GM15510 (cell line): ENCODE measurements around the gene ALG3.

ENCODE experiments used
- POLR2A ChIP-seq: IDR thresholded peaks from 3 replicates; pipeline ENCODE4 v1.6.1; 2011; ENCODE audit warnings: borderline replicate concordance; ENCODE audit not compliant: insufficient read length; ENCODE audit errors: extremely low read depth

ALG3 gene

DNA sequence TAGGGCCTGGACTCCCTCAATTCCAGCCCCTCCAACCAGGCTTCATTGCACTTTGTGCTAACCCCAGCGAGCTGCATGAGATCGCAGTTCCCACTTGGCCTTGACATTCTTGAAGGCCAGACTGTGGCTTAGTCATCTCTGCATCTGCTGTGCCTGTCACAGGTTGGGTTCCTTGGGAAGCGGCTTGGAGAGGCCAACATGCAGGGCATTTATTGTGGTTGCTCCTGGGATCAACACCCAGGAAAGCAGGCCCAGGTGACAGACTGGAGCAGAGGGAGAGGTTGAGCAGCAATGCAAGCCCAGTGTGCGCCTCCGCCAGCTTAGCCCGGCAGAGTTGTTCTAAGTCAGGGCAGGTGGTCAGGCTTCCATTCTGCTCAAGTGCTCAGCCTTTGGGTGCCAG lies 52.2 kb downstream of the ALG3 start:
- TF ChIP-seq POLR2A = no peak

DNA sequence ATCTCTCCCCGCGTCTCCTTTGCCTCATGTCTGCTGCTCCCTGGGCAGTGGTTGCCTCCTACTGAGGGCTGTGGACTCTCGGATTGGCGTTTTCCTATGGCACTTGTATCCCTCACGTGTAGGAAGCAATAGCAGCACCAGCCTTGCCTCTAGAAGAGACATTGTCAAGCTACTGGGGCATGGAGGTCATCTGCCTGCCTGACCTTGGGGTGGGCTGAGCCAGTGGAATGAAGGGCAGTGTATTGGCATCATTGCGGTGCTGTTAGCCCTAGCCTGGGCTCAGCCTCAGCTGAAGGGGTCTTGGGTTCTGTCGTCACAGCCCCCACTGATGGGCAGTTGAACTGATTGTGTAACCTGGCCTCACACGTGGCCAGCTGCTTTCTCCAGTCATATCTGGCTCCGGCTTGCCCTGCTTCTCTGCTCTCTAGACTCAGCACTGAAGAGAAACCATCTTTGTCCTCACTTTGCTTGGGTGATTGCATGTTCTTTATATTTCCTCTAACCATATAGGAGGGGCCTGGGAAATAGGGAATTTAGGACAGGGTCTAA lies 54.7 kb downstream of the ALG3 start:
- no peak for TF ChIP-seq POLR2A

GRCh38 chr3:184192889-184193288 lies 55.9 kb downstream of the ALG3 start:
- no peak for TF ChIP-seq POLR2A
